IPS-18a (cell line): ENCODE results near the gene EHMT1.

ENCODE experiments used
- H3K27ac ChIP-seq: one replicate; pipeline ENCODE4 v1.5.1; 2013; ENCODE audit warnings: low read length
- H3K27me3 ChIP-seq: one replicate; pipeline ENCODE4 v1.6.1; 2013; ENCODE audit warnings: mild to moderate bottlenecking, low read length; ENCODE audit not compliant: control insufficient read depth, insufficient read depth
- H3K36me3 ChIP-seq: one replicate; pipeline ENCODE4 v1.6.1; 2013; ENCODE audit warnings: low read depth, low read length; ENCODE audit not compliant: control insufficient read depth
- H3K4me1 ChIP-seq: one replicate; pipeline ENCODE4 v1.6.1; 2013; ENCODE audit warnings: low read depth, low read length; ENCODE audit not compliant: control insufficient read depth
- H3K4me3 ChIP-seq: one replicate; pipeline ENCODE4 v1.5.1; 2013; ENCODE audit warnings: low read length
- H3K9ac ChIP-seq: one replicate; pipeline ENCODE4 v1.6.1; 2013; ENCODE audit warnings: mild to moderate bottlenecking, low read length, moderate library complexity
- H3K9me3 ChIP-seq: one replicate; pipeline ENCODE4 v1.6.1; 2013; ENCODE audit warnings: low read depth, low read length; ENCODE audit not compliant: control insufficient read depth

EHMT1 gene

DNA sequence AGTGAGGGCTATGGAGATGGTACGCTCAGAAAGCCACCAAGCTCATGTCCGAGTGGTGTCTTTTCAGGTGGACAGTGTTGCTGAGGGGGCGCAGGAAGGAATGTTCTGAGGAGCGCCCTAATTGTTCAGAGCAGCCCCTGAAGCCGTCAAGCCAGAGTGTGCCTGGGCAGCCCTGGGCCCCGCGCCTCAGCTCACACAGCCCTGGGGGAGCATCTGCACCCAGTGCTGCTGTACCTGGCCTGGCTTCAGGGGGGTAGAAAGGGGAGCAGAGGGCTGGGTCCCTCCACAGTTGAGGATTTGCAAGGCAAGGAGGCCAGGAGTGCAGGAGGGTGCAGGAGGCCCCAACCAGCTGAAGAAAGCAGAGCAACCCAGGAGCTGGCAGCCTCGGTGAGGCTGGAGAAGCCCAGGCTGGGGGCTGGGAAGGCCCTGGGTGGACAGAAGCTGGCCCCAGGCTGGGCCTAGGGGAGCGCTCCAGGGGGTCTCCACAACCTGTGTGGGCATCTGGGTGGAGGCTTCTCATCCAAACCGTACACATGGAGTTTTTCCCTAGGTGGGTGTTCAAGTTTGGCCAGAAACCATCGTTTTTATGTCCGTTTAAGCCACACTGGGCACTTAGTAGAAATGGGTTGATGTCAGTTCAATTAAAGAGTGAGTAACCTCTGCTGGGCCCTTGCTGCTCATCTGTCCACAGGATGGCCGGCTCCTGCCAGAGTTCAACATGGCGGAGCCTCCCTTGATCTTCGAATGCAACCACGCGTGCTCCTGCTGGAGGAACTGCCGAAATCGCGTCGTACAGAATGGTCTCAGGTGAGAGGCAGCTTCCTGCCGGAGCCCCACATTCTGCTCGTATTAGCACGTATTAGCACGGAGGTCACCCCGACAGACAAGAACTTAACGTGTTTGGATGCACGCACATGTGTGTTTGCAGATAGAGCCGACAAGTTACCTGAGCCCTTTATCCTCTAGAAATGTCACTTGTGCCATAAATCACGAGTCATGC lies 196.8 kb downstream of the EHMT1 start:
- Histone ChIP-seq H3K9me3 (no peaks in the 10 kb centered on the region), H3K4me3 (no peak overlapping the region), H3K4me1 (no peaks in the 10 kb centered on the region), H3K27ac (no peak overlapping the region), H3K36me3 (peaks cover 56% of the 10 kb centered on the region), H3K27me3 (no peaks in the 10 kb centered on the region), H3K9ac (no peak overlapping the region)

DNA sequence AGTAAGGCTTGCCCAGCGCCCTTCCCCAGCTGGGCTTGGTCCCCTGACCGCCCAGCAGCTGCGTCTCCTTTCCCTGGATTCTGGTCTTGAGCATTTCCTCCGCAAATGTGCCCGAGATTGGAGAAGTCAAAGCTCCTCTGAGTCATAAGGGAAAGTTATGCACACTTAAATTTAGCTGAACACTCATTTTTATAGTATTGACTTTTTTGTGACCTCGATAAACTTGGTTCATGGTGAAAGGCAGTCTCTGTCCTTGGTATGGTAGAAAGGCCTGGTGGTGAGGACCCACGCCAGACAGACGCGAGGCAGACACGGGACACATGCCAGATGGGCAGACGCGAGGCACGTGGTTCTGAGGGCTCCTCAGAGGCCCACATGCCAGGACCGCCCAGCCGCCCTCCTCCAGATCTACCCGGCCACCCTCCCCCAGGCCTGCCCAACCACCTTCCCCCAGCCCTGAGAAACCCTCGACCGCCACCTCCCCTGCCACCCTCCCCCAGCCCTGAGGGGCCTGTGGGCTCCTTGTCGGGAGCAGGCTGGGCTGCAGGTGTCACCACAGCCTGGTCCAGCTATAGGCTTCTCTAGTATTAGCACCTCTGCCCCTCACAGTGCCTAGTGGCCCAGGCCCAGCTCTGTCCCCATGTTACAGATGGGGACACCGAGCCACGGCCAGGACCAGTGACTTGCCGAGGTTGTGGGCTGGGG lies 197.9 kb downstream of the EHMT1 start:
- H3K4me1 ChIP-seq: no peaks in the 10 kb centered on the region
- H3K9me3 ChIP-seq: no peaks in the 10 kb centered on the region
- no peak overlapping the region for H3K4me3 ChIP-seq
- no peak overlapping the region for H3K27ac ChIP-seq
- H3K27me3 ChIP-seq: no peaks in the 10 kb centered on the region
- H3K36me3 ChIP-seq: peaks cover 54% of the 10 kb centered on the region
- no peak overlapping the region for H3K9ac ChIP-seq

DNA sequence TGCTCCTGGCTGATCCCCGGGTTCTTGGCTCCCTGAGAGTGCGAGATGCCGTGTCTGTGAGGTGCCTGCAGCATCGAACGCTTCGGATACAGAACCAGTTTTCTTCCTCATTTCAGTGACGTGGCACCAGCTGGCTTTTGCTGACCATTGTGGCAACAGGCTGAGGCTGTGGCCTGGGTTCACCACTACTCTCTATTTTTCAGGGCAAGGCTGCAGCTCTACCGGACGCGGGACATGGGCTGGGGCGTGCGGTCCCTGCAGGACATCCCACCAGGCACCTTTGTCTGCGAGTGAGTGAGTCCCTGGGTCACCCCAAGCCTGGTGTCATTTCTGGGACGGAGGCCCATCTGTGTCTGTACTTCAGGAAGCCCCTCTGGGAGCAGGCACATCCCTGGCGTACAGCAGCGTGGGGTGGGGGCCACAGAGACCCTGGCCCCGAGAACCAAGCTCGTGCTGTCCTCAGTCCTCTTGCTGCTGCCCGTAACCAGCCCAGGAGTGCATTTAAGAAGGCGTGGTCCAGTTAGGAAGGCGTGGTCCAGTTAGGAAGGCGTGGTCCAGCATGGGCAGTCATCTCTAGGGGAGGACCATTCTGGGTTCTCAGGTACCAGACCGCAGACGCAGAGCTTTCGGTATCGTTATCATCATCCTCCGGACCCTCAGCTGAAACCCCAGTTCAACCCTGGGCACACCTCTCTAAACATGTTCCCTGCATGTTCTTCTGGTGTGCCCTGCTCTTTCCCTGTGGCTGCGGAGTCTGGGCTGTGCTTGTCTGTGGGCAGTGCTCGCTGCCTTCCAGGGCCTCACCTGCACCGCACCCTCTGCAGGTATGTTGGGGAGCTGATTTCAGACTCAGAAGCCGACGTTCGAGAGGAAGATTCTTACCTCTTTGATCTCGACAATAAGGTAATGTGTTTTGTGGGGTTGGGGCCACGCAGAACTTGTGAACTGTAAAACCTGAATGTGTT lies 198.7 kb downstream of the EHMT1 start:
- Histone ChIP-seq H3K27ac (no peak overlapping the region), H3K4me3 (no peak overlapping the region), H3K27me3 (no peaks in the 10 kb centered on the region), H3K9me3 (no peaks in the 10 kb centered on the region), H3K9ac (no peak overlapping the region), H3K4me1 (no peaks in the 10 kb centered on the region), H3K36me3 (peaks cover 53% of the 10 kb centered on the region)

DNA sequence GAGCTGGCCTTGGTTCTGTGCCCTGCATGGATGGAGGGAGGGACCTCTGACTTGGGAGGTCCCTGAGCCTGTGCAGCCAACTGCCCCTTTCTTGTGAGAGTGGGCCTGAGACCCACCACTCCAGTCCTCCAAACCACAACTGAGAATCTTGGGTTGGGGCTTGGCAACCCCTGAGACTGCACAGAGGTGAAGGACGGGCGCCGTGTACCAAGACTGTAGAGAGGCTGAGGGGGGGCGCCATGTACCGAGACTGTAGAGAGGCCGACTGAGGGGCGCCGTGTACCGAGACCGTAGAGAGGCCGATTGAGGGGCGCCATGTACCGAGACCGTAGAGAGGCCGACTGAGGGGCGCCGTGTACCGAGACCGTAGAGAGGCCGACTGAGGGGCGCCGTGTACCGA lies 199.5 kb downstream of the EHMT1 start:
- H3K4me1 ChIP-seq: no peaks in the 10 kb centered on the region
- H3K27me3 ChIP-seq: no peaks in the 10 kb centered on the region
- no peak overlapping the region for H3K4me3 ChIP-seq
- H3K27ac ChIP-seq: no peak overlapping the region
- H3K36me3 ChIP-seq: peaks cover 46% of the 10 kb centered on the region
- no peaks in the 10 kb centered on the region for H3K9me3 ChIP-seq
- H3K9ac ChIP-seq: no peak overlapping the region

DNA sequence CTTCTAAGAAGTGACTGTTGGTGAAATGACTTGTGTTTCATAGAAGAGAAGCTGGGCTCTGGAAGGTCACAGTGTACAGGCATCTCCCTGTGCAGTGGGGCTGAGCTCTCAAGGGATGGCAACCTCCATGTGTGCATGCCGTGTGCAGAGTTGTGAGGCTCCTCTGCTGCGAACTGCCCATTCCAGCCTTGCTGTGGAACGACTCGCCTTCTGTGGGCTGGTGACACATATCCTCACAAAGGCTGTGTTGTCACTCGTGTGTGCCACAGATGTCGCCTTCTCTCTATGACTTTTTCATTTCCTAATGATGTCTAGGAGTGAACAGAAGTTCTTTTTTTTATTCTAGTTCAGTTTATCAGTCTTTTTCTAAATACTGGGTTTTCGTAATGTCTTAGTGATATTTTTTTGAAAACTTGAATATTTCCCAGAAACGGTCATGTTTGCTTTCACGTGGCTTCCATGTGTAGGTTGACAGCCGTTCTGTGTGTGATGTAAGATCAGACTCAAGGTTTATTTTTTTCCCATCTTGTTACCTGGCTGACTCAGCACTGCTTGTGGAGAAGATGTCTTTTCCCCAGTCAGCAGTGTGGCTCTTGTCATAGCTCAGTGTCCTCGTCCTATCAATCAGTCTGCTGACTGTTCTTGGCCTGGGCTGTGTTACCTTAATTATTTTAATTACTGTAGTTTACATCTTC lies 201.5 kb downstream of the EHMT1 start:
- H3K4me1 ChIP-seq: no peaks in the 10 kb centered on the region
- H3K27me3 ChIP-seq: no peaks in the 10 kb centered on the region
- H3K4me3 ChIP-seq: no peak overlapping the region
- no peak overlapping the region for H3K27ac ChIP-seq
- peaks cover 43% of the 10 kb centered on the region for H3K36me3 ChIP-seq
- no peaks in the 10 kb centered on the region for H3K9me3 ChIP-seq
- H3K9ac ChIP-seq: no peak overlapping the region

DNA sequence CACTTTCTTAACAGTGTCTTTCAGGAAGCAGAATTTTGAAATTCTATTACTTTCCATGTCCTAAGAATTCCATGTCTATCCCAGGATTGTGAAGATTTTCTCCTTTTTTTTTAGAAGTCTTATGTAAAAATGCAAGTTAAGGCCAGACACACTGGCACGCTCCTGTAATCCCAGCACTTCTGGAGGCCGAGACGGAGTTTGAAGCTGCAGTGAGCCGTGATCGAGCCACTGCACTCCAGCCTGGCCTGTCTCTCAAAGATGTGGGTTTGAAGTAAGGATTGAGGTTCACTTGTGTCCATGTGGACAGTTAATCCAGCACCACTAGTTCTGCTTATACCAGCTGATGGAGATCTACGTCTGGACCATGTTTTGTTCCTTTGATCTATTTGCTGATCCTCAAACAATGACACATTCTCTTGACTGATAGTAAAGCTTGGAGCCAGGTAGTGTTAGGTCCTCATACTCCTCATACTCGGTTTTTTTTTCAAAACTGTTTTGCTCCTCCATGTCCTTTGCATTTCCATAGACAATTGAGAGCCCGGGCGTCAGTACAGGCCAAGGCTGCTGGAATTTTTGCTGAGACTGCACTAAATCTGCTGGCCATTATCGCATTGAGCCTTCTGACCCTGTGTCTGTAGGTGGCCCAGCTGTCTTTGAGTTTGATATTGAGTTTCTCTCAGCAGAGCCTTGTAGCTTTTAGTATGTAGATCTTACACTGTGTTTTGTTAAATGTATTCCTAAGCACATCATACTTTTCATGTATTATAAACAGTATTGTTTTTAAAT lies 205.4 kb downstream of the EHMT1 start:
- no peak overlapping the region for H3K9ac ChIP-seq
- H3K9me3 ChIP-seq: no peaks in the 10 kb centered on the region
- H3K4me3 ChIP-seq: no peak overlapping the region
- H3K27me3 ChIP-seq: no peaks in the 10 kb centered on the region
- H3K36me3 ChIP-seq: peaks cover 30% of the 10 kb centered on the region
- no peak overlapping the region for H3K27ac ChIP-seq
- H3K4me1 ChIP-seq: no peaks in the 10 kb centered on the region

DNA sequence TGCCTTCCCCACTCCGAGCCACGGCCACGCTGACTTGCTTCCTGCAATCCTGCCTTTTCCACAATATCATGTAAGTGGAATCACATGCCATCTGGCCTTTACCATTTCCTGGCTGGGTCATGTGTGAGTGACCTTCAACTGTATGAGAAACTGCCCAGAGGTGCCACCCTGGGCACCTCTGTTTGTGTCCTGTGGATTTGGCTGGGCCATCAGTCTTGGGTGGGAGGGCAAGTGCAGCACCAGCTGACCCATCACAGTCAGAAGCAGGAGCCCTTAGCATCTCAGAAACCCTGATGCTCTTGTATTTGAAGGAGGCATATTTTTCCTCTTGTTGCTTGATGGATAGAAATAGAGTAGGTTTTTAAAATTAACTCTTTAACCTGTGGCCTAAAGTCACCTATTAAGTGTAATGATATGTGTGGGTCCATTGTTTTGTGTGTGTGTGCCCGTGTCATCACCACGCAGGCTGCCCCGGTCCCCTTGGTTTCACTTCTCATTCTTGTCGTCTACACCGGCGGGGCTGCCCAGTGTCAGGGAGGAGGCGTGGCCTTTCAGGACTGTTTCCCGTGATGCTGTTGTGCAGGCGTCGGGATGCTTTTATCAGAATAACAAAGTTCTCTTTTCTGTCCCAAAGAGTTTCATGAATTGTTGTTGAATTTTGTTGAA lies 206.7 kb downstream of the EHMT1 start:
- Histone ChIP-seq H3K9me3 (no peaks in the 10 kb centered on the region), H3K4me1 (no peaks in the 10 kb centered on the region), H3K36me3 (peaks cover 26% of the 10 kb centered on the region), H3K9ac (no peak overlapping the region), H3K27me3 (no peaks in the 10 kb centered on the region), H3K4me3 (no peak overlapping the region), H3K27ac (no peak overlapping the region)

DNA sequence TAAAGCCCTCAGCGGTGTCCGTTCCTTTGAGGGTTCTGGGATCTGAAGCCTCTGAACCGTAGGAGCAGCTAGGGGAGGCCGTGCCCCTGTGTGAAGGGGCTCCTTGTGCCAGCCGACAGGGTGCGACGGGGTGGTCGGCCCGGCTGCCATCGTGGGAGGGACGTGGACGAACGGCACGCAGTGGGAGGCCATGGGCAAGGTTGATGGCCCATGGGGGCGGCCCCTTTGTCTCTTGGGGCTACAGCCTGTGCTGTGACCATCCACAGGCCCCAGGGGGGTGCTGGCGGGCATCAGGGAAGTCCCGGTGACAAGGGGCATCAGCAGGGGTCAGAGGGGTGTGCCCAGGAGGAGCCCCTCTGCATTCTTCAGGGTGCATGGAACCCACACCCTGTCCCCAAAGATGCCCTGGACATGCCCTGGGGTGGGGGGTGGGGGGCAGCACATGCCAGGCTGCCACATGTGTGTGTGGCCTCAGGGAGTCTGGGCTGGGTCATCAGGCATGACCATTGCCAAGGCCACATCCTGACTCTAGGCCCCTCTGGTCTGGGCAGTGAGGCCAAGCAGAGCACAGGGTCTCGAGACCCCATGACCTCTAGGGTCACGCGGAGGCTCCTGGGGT lies 209.2 kb downstream of the EHMT1 start:
- Histone ChIP-seq H3K27me3 (no peaks in the 10 kb centered on the region), H3K4me3 (no peak overlapping the region), H3K9me3 (no peaks in the 10 kb centered on the region), H3K36me3 (peaks cover 25% of the 10 kb centered on the region), H3K27ac (no peak overlapping the region), H3K4me1 (no peaks in the 10 kb centered on the region), H3K9ac (no peak overlapping the region)

DNA sequence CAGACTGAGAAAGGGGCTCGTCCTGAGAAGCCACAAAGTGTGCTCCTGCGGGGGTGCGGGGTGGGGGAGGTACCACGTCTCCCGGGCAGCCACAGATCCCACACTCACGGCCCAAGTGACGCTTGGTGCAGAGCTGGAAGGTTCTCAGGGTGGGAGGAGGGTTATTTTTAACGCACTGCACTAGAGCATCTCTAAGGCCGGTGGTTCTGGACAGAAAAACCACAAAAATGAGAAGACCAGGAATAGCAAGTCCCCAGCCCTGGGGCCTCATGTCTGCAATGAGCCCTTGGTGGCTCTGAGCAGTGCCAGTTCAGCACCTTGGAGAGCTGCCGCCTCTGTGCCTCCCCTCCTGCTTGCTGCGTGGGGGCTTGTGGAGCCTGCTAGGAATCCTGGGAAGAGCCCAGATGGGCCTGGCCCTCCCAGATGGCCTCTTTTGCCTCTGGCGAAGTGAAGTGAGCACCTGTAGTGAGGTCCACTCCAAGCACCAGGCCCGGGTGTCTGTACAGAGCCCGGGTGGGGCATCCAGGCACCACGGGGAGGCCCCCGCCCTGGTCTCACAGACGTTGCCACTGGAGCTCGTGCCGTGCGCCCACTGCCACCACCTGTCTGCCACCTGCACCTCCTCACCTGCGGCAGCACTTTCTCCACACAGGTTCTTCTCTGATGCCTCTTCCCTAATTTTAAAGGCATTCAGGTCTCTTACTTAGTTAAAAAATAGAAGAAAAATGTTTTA lies 209.9 kb downstream of the EHMT1 start:
- Histone ChIP-seq H3K9ac (no peak overlapping the region), H3K36me3 (peaks cover 25% of the 10 kb centered on the region)

More for the DNA sequence above, 209.9 kb downstream of the EHMT1 start:
- no peaks in the 10 kb centered on the region for H3K4me1 ChIP-seq
- no peak overlapping the region for H3K27ac ChIP-seq
- H3K4me3 ChIP-seq: no peak overlapping the region
- no peaks in the 10 kb centered on the region for H3K27me3 ChIP-seq
- no peaks in the 10 kb centered on the region for H3K9me3 ChIP-seq
